Urinary bladder (tissue), 4 donors: Measurements from ENCODE around the gene RAB4A. TPM values are rescaled to one million over a fixed set of nuclear protein-coding genes. Genes with fewer than 3 reads are reported as not detected.
A peak's percentile ranks its signal among the peaks of the same experiment; 100 is the strongest.

Experiments
- DNase-seq: peaks from one replicate; pipeline ENCODE4 v3.0.0-alpha.2; 2015; ENCODE audit errors: extremely low spot score
- H3K27ac ChIP-seq: one replicate; pipeline ENCODE4 v1.5.1; 2013; ENCODE audit warnings: low read depth, mild to moderate bottlenecking, moderate library complexity
- H3K36me3 ChIP-seq: one replicate; pipeline ENCODE4 v1.6.1; 2013; ENCODE audit warnings: mild to moderate bottlenecking, moderate library complexity; ENCODE audit not compliant: insufficient read depth
- H3K4me1 ChIP-seq: one replicate; pipeline ENCODE4 v1.6.1; 2013; ENCODE audit warnings: mild to moderate bottlenecking, moderate library complexity; ENCODE audit not compliant: insufficient read depth
- H3K4me3 ChIP-seq: one replicate; pipeline ENCODE4 v1.5.1; 2013; ENCODE audit warnings: low read depth, low read length
- WGBS: extraction: QIAGEN DNeasy Blood & Tissue Kit; methylation state at CpG from one replicate; pipeline ENCODE4 v1.1.7; 2013; 5-methylcytosine and 5-hydroxymethylcytosine counted together
- polyA plus RNA-seq: library from polyadenylated mRNA; stranded (reverse); fragments of 200-250 nt; gene quantifications from one replicate; pipeline ENCODE4 v1.2.3, GENCODE V29; 2013
- total RNA-seq: library from RNA; depleted of rRNA; stranded (reverse); fragments of >200 nt; gene quantifications from one replicate; pipeline ENCODE4 v1.2.3, GENCODE V29; 2014
- donor health status: healthy with polysubstance abuse.
- donor health status: healthy.

The RAB4A gene
- total RNA-seq (33.5 TPM), polyA plus RNA-seq (51.4 TPM)

- peak within 1 kb of the TSS; percentile 92 for H3K27ac ChIP-seq
- 11% methylated on average over 95 of the region's 95 CpGs for WGBS
- H3K4me3 ChIP-seq, result peak within 1 kb of the TSS; percentile 99
- H3K4me1 ChIP-seq, result peaks cover 6% of the 10 kb centered on the region
- no peaks in the 10 kb centered on the region for H3K36me3 ChIP-seq
- DNase-seq, result no peak
These were observed at the start of gene RAB4A for GRCh38 chr1:229270547-229271447. RAB4A (plus strand) TSS chr1:229271111; CDS start chr1:229271340, 229 bp downstream.

- no peak overlapping the region for H3K27ac ChIP-seq
- no peaks in the 10 kb centered on the region for H3K36me3 ChIP-seq
- H3K4me3 ChIP-seq, result no peak overlapping the region
- DNase-seq, result no peak
- WGBS, result 96% methylated on average over 3 of the region's 3 CpGs
- peaks cover 2% of the 10 kb centered on the region for H3K4me1 ChIP-seq
These were observed 48.8 kb upstream of the RAB4A start for GRCh38 chr1:229222081-229222480.

GRCh38 chr1:229223498-229223897 is 47.4 kb upstream of the RAB4A start:
- Histone ChIP-seq H3K36me3 (no peaks in the 10 kb centered on the region), H3K4me3 (no peak overlapping the region), H3K4me1 (peaks cover 2% of the 10 kb centered on the region), H3K27ac (no peak overlapping the region)
- 69% methylated on average over 8 of the region's 8 CpGs for WGBS
- DNase-seq, result no peak

GRCh38 chr1:229224308-229224707 is 46.6 kb upstream of the RAB4A start:
- H3K36me3 ChIP-seq, result no peaks in the 10 kb centered on the region
- 77% methylated on average over 2 of the region's 2 CpGs for WGBS
- no peak overlapping the region for H3K4me3 ChIP-seq
- no peak for DNase-seq
- no peak overlapping the region for H3K27ac ChIP-seq
- H3K4me1 ChIP-seq, result peaks cover 2% of the 10 kb centered on the region

- peaks cover 4% of the 10 kb centered on the region for H3K4me1 ChIP-seq
- 82% methylated on average over 7 of the region's 7 CpGs for WGBS
- H3K27ac ChIP-seq, result no peak overlapping the region
- H3K36me3 ChIP-seq, result no peaks in the 10 kb centered on the region
- no peak overlapping the region for H3K4me3 ChIP-seq
- DNase-seq, result no peak
These were observed 45.6 kb upstream of the RAB4A start for GRCh38 chr1:229225331-229225782.

- DNase-seq, result no peak
- Histone ChIP-seq H3K36me3 (no peaks in the 10 kb centered on the region), H3K4me1 (peaks cover 2% of the 10 kb centered on the region), H3K4me3 (no peak overlapping the region), H3K27ac (no peak overlapping the region)
- 81% methylated on average over 4 of the region's 4 CpGs for WGBS
These were observed 44.1 kb upstream of the RAB4A start for GRCh38 chr1:229226796-229227195.

- Histone ChIP-seq H3K36me3 (no peaks in the 10 kb centered on the region), H3K27ac (no peak overlapping the region), H3K4me3 (no peak overlapping the region), H3K4me1 (peaks cover 2% of the 10 kb centered on the region)
- peak; percentile 71 for DNase-seq
- 11% methylated on average over 15 of the region's 15 CpGs for WGBS
These were observed 43.5 kb upstream of the RAB4A start for GRCh38 chr1:229227298-229227919.

- no peak for DNase-seq
These were observed 42.4 kb upstream of the RAB4A start for GRCh38 chr1:229228522-229228921.

GRCh38 chr1:229229137-229229720 is 41.7 kb upstream of the RAB4A start:
- no peak for DNase-seq
- Histone ChIP-seq H3K4me1 (peaks cover 2% of the 10 kb centered on the region), H3K36me3 (no peaks in the 10 kb centered on the region), H3K4me3 (no peak overlapping the region), H3K27ac (peak overlapping the region; percentile 3)
- 25% methylated on average over 7 of the region's 7 CpGs for WGBS

More at GRCh38 chr1:229228522-229228921, 42.4 kb upstream of the RAB4A start:
- no peak overlapping the region for H3K27ac ChIP-seq
- H3K4me3 ChIP-seq, result no peak overlapping the region
- no peaks in the 10 kb centered on the region for H3K36me3 ChIP-seq
- WGBS, result 95% methylated on average over 2 of the region's 2 CpGs
- peaks cover 2% of the 10 kb centered on the region for H3K4me1 ChIP-seq

- Histone ChIP-seq H3K4me1 (peaks cover 2% of the 10 kb centered on the region), H3K4me3 (no peak overlapping the region)
- peak; percentile 37 for DNase-seq
These were observed 41.2 kb upstream of the RAB4A start for GRCh38 chr1:229229721-229230139.

GRCh38 chr1:229230140-229230892 is 40.6 kb upstream of the RAB4A start:
- H3K4me1 ChIP-seq, result peaks cover 2% of the 10 kb centered on the region
- no peak for DNase-seq
- no peak overlapping the region for H3K4me3 ChIP-seq
- H3K27ac ChIP-seq, result peak overlapping the region; percentile 79
- WGBS, result 75% methylated on average over 14 of the region's 14 CpGs
- H3K36me3 ChIP-seq, result no peaks in the 10 kb centered on the region

More at GRCh38 chr1:229229721-229230139, 41.2 kb upstream of the RAB4A start:
- peak overlapping the region; percentile 12 for H3K27ac ChIP-seq
- WGBS, result 11% methylated on average over 4 of the region's 4 CpGs
- H3K36me3 ChIP-seq, result no peaks in the 10 kb centered on the region

GRCh38 chr1:229230893-229231753 is 39.8 kb upstream of the RAB4A start:
- Histone ChIP-seq H3K36me3 (no peaks in the 10 kb centered on the region), H3K4me1 (peaks cover 2% of the 10 kb centered on the region), H3K4me3 (no peak overlapping the region), H3K27ac (peak overlapping the region; percentile 43)
- WGBS, result 80% methylated on average over 9 of the region's 9 CpGs
- no peak for DNase-seq
